ENCODE data around the gene ZNF581.

ZNF581 gene

DNA sequence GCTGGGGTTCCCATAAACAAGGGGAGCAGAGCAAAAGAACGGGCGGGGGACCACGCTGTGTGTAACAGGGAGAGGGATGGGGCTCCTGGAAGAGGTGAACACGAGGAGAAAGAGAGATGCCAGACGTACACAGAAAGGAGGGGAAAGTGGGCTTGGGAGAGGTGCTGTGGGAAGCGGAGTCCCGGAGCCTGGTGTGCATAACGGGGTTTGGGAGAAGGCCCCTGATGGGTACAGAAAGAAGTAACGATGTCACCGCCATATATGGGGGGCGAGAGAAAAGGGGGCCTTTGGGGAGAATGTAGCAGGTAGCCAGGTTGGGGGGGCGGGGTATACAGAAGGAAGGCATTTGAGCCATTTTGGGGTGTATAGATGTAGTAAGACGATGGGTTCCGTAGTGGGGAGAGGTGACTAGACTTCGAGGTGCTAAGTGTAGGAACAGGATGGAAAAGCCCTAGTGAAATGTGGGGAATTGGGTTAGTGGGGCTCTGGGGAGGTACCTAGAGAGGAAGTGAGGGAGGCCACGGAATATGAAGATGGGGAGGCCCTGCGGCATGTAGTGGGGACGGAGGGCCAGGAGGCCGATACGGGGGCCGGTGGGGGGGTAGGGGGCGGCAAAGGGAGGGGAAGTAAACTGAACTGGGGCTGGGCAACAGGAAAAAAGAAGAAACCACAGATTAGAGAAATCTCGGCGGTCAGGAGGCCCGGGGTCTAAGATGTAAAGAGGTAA is 1.9 kb upstream of the ZNF581 start:
- Histone ChIP-seq H3K18ac (ENCODE audit: low read depth in 1 of 2, low read length in 2 of 2) (peak overlapping the region; percentile 84 to 93), H3K23ac (ENCODE audit: low read length in 2 of 2) (no peak overlapping the region), H3K36me3 (ENCODE audit: control insufficient read depth in 1 of 2, insufficient read depth in 2 of 2, low read depth in 1 of 2, low read length in 2 of 2) (peaks cover 25 to 28% of the 10 kb centered on the region in 2 experiments), H2BK12ac (ENCODE audit: low read length in 2 of 2) (peak overlapping the region; percentile 28 to 35), H2AFZ (ENCODE audit: low read depth, low read length) (no peak overlapping the region), H2AK5ac (ENCODE audit: low read length, severe bottlenecking) (peak overlapping the region; percentile 88), H3K27me3 (ENCODE audit: control insufficient read depth in 1 of 2, insufficient read depth in 1 of 2, low read length in 2 of 2) (no peaks in the 10 kb centered on the region), H3K9me3 (ENCODE audit: control insufficient read depth, low read length) (no peaks in the 10 kb centered on the region), H3K9ac (ENCODE audit: low read length) (peak overlapping the region; percentile 94), H3K27ac (ENCODE audit: low read length, poor library complexity, severe bottlenecking) (peak overlapping the region; percentile 91), H2BK120ac (ENCODE audit: low read depth, low read length) (peak overlapping the region; percentile 94), H4K8ac (ENCODE audit: low read length) (peak overlapping the region; percentile 90), H3K4me3 (ENCODE audit: insufficient read depth in 1 of 2, low read depth in 1 of 2, low read length in 2 of 2) (peak overlapping the region; percentile 82 to 94), H3K4me1 (ENCODE audit: control insufficient read depth, insufficient read depth, low read depth, low read length) (peaks cover 40% of the 10 kb centered on the region), H3K79me1 (replicated peaks; ENCODE audit: low read length, poor library complexity, severe bottlenecking) (peaks cover 10% of the 10 kb centered on the region), H2BK5ac (ENCODE audit: low read depth, low read length, poor library complexity, severe bottlenecking) (no peak overlapping the region), H4K91ac (ENCODE audit: low read length) (peak overlapping the region; percentile 18), H3K14ac (ENCODE audit: low read length in 2 of 2) (peak overlapping the region in 1 of 2 experiments; percentile 57), H3K4ac (ENCODE audit: low read depth in 1 of 2, low read length in 2 of 2) (peak overlapping the region; percentile 57 to 92), H3K4me2 (ENCODE audit: low read length, poor library complexity, severe bottlenecking) (peak overlapping the region; percentile 100), H2BK15ac (ENCODE audit: low read depth, poor library complexity, severe bottlenecking) (peak overlapping the region; percentile 74)
- peak; percentile 60 for DNase-seq
- 2% methylated on average over 25 of the region's 25 CpGs for WGBS

GRCh38 chr19:55642153-55643002 is 1.1 kb upstream of the ZNF581 start:
- Histone ChIP-seq H2BK12ac (ENCODE audit: low read length in 2 of 2) (peak overlapping the region; percentile 67 to 75), H3K23ac (ENCODE audit: low read length in 2 of 2) (peak overlapping the region in 1 of 2 experiments; percentile 97), H3K4me1 (ENCODE audit: control insufficient read depth, insufficient read depth, low read depth, low read length) (peaks cover 37% of the 10 kb centered on the region), H2BK15ac (ENCODE audit: low read depth, poor library complexity, severe bottlenecking) (no peak overlapping the region), H3K4ac (ENCODE audit: low read depth in 1 of 2, low read length in 2 of 2) (peak overlapping the region; percentile 2 to 92), H3K4me2 (ENCODE audit: low read length, poor library complexity, severe bottlenecking) (peak overlapping the region; percentile 100), H3K14ac (ENCODE audit: low read length in 2 of 2) (peak overlapping the region in 1 of 2 experiments; percentile 97), H4K91ac (ENCODE audit: low read length) (peak overlapping the region; percentile 89), H3K9ac (ENCODE audit: low read length) (peak overlapping the region; percentile 94), H2AFZ (ENCODE audit: low read depth, low read length) (no peak overlapping the region), H3K36me3 (ENCODE audit: control insufficient read depth in 1 of 2, insufficient read depth in 2 of 2, low read depth in 1 of 2, low read length in 2 of 2) (peaks cover 28% of the 10 kb centered on the region in 2 experiments), H2BK120ac (ENCODE audit: low read depth, low read length) (peak overlapping the region; percentile 30), H3K27ac (ENCODE audit: low read length, poor library complexity, severe bottlenecking) (peak overlapping the region; percentile 84), H3K18ac (ENCODE audit: low read depth in 1 of 2, low read length in 2 of 2) (peak overlapping the region; percentile 86 to 95), H3K79me1 (replicated peaks; ENCODE audit: low read length, poor library complexity, severe bottlenecking) (peaks cover 14% of the 10 kb centered on the region), H3K9me3 (ENCODE audit: control insufficient read depth, low read length) (no peaks in the 10 kb centered on the region), H4K8ac (ENCODE audit: low read length) (peak overlapping the region; percentile 29), H3K27me3 (ENCODE audit: control insufficient read depth in 1 of 2, insufficient read depth in 1 of 2, low read length in 2 of 2) (no peaks in the 10 kb centered on the region), H3K4me3 (ENCODE audit: insufficient read depth in 1 of 2, low read depth in 1 of 2, low read length in 2 of 2) (peak overlapping the region; percentile 82 to 94), H2BK5ac (ENCODE audit: low read depth, low read length, poor library complexity, severe bottlenecking) (no peak overlapping the region), H2AK5ac (ENCODE audit: low read length, severe bottlenecking) (peak overlapping the region; percentile 88)
- 5% methylated on average over 61 of the region's 65 CpGs for WGBS
- peak; percentile 38 for DNase-seq

DNA sequence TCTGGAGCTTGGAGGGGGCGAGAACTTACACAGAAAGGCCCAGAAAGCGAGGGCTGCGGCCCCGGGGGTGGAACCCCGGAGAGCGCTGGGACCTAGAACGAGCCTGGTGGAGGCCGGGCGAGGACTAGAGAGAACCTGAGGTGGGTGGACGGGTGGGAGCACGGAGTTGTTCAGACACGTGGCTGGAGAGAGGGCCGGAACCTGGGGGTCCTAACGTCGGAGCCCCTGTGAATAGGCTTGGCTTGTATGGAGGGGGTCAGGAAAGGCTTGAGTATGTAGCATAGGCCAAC is 383 bp downstream of the ZNF581 start:
- Histone ChIP-seq H2BK120ac (ENCODE audit: low read depth, low read length) (peak overlapping the region; percentile 59), H3K23ac (ENCODE audit: low read length in 2 of 2) (no peak overlapping the region), H3K4me2 (ENCODE audit: low read length, poor library complexity, severe bottlenecking) (peak overlapping the region; percentile 89), H2AFZ (ENCODE audit: low read depth, low read length) (no peak overlapping the region), H3K4ac (ENCODE audit: low read depth in 1 of 2, low read length in 2 of 2) (peak overlapping the region; percentile 5 to 19), H3K14ac (ENCODE audit: low read length in 2 of 2) (peak overlapping the region in 1 of 2 experiments; percentile 26), H2AK5ac (ENCODE audit: low read length, severe bottlenecking) (peak overlapping the region; percentile 38), H3K79me1 (replicated peaks; ENCODE audit: low read length, poor library complexity, severe bottlenecking) (peaks cover 19% of the 10 kb centered on the region), H3K9me3 (ENCODE audit: control insufficient read depth, low read length) (no peaks in the 10 kb centered on the region), H3K9ac (ENCODE audit: low read length) (peak overlapping the region; percentile 94), H3K27ac (ENCODE audit: low read length, poor library complexity, severe bottlenecking) (peak overlapping the region; percentile 33), H3K36me3 (ENCODE audit: control insufficient read depth in 1 of 2, insufficient read depth in 2 of 2, low read depth in 1 of 2, low read length in 2 of 2) (peaks cover 22 to 23% of the 10 kb centered on the region in 2 experiments), H2BK15ac (ENCODE audit: low read depth, poor library complexity, severe bottlenecking) (peak overlapping the region; percentile 6), H3K27me3 (ENCODE audit: control insufficient read depth in 1 of 2, insufficient read depth in 1 of 2, low read length in 2 of 2) (no peaks in the 10 kb centered on the region), H3K4me3 (ENCODE audit: insufficient read depth in 1 of 2, low read depth in 1 of 2, low read length in 2 of 2) (peak overlapping the region; percentile 82 to 94), H2BK5ac (ENCODE audit: low read depth, low read length, poor library complexity, severe bottlenecking) (no peak overlapping the region), H3K4me1 (ENCODE audit: control insufficient read depth, insufficient read depth, low read depth, low read length) (peaks cover 38% of the 10 kb centered on the region), H4K8ac (ENCODE audit: low read length) (no peak overlapping the region), H4K91ac (ENCODE audit: low read length) (no peak overlapping the region), H3K18ac (ENCODE audit: low read depth in 1 of 2, low read length in 2 of 2) (no peak overlapping the region), H2BK12ac (ENCODE audit: low read length in 2 of 2) (no peak overlapping the region)
- DNase-seq: no peak
- under 1% methylated on average over 15 of the region's 15 CpGs for WGBS

Measured in mesenchymal stem cell (in vitro differentiated cells and primary cell).